SK-N-DZ (cell line): Measurements from ENCODE around the gene PTGDS.

ENCODE experiments used
- DNase-seq: peaks from one replicate; pipeline ENCODE4 v3.0.0-alpha.2; 2015; ENCODE audit warnings: low spot score

The PTGDS gene

GRCh38 chr9:137008312-137008711, 31.0 kb downstream of the PTGDS start:
- DNase-seq = no peak

GRCh38 chr9:137009217-137009616, 31.9 kb downstream of the PTGDS start:
- DNase-seq = no peak

GRCh38 chr9:137009938-137010732, 32.8 kb downstream of the PTGDS start:
- no peak for DNase-seq

GRCh38 chr9:137011156-137011555, 33.9 kb downstream of the PTGDS start:
- no peak for DNase-seq

- DNase-seq = no peak
Observed at GRCh38 chr9:137011907-137012675, 34.8 kb downstream of the PTGDS start.

GRCh38 chr9:137012694-137013570, 35.6 kb downstream of the PTGDS start:
- no peak for DNase-seq

- DNase-seq = no peak
Observed at GRCh38 chr9:137013571-137013940, 36.3 kb downstream of the PTGDS start.

- no peak for DNase-seq
Observed at GRCh38 chr9:137014166-137014565, 36.9 kb downstream of the PTGDS start.

- DNase-seq = no peak
Observed at GRCh38 chr9:137014776-137015539, 37.7 kb downstream of the PTGDS start.

- no peak for DNase-seq
Observed at GRCh38 chr9:137015540-137015930, 38.2 kb downstream of the PTGDS start.

GRCh38 chr9:137015976-137016375, 38.7 kb downstream of the PTGDS start:
- no peak for DNase-seq

GRCh38 chr9:137016436-137016835, 39.1 kb downstream of the PTGDS start:
- no peak for DNase-seq

- no peak for DNase-seq
Observed at GRCh38 chr9:137017071-137017470, 39.8 kb downstream of the PTGDS start.

GRCh38 chr9:137017791-137018497, 40.6 kb downstream of the PTGDS start:
- no peak for DNase-seq

- no peak for DNase-seq
Observed at GRCh38 chr9:137018761-137019559, 41.7 kb downstream of the PTGDS start.

- DNase-seq = no peak
Observed at GRCh38 chr9:137019891-137020683, 42.8 kb downstream of the PTGDS start.

GRCh38 chr9:137020771-137021567, 43.7 kb downstream of the PTGDS start:
- DNase-seq = no peak

GRCh38 chr9:137021568-137021978, 44.3 kb downstream of the PTGDS start:
- DNase-seq = no peak
